ENCODE data around the gene LELP1.

- TF ChIP-seq, protein P1, sequence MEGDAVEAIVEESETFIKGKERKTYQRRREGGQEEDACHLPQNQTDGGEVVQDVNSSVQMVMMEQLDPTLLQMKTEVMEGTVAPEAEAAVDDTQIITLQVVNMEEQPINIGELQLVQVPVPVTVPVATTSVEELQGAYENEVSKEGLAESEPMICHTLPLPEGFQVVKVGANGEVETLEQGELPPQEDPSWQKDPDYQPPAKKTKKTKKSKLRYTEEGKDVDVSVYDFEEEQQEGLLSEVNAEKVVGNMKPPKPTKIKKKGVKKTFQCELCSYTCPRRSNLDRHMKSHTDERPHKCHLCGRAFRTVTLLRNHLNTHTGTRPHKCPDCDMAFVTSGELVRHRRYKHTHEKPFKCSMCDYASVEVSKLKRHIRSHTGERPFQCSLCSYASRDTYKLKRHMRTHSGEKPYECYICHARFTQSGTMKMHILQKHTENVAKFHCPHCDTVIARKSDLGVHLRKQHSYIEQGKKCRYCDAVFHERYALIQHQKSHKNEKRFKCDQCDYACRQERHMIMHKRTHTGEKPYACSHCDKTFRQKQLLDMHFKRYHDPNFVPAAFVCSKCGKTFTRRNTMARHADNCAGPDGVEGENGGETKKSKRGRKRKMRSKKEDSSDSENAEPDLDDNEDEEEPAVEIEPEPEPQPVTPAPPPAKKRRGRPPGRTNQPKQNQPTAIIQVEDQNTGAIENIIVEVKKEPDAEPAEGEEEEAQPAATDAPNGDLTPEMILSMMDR (conservative IDR thresholded peaks at IDR 0.05; ENCODE audit: low read depth, low read length), result no peak
- no peak for TF ChIP-seq EZH2 (IDR thresholded peaks at IDR 0.05; ENCODE audit: borderline replicate concordance, low read depth, low read length, poor library complexity, severe bottlenecking)
These were observed 8.0 kb upstream of the LELP1 start for GRCh38 chr1:153195216-153195615.
